AG09309 (cell line): ENCODE results near the gene TRDN.

ENCODE experiments used
- DNase-seq: peaks from one replicate; pipeline ENCODE4 v3.0.0-alpha.2; 2010; ENCODE audit warnings: low read depth
- H3K4me3 ChIP-seq: 2 replicates; pipeline ENCODE4 v1.5.1; 2011; ENCODE audit warnings: mild to moderate bottlenecking, low read depth, low read length, moderate library complexity; ENCODE audit not compliant: control insufficient read depth
- TF ChIP-seq, protein P1 (sequence below): IDR thresholded peaks from 2 replicates; pipeline ENCODE4 v1.5.1; 2011; ENCODE audit warnings: mild to moderate bottlenecking, low read depth, low read length, inconsistent platforms; ENCODE audit not compliant: insufficient read depth, control insufficient read depth; ENCODE audit errors: missing control alignments

Gene TRDN

DNA sequence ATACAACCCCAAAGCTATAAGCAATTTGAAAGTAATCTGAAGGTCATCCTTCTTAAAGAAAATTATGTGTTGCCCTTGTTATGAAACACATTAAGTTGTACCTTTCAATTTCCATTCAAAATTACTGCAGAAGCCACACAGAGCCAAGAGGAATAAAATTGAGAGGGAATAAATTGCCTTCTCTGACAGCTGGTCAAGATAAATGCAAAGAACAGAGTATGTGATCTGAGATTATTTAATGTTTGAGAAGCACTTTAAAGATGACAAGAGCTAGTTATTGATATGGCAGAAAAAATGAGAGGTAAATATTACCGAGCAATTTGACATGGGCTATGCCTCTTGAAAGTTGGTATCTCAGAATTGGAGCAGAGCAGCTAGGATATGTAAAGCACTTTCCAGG lies 61.6 kb downstream of the TRDN start:
- no peak overlapping the region for H3K4me3 ChIP-seq
- TF ChIP-seq, protein P1, sequence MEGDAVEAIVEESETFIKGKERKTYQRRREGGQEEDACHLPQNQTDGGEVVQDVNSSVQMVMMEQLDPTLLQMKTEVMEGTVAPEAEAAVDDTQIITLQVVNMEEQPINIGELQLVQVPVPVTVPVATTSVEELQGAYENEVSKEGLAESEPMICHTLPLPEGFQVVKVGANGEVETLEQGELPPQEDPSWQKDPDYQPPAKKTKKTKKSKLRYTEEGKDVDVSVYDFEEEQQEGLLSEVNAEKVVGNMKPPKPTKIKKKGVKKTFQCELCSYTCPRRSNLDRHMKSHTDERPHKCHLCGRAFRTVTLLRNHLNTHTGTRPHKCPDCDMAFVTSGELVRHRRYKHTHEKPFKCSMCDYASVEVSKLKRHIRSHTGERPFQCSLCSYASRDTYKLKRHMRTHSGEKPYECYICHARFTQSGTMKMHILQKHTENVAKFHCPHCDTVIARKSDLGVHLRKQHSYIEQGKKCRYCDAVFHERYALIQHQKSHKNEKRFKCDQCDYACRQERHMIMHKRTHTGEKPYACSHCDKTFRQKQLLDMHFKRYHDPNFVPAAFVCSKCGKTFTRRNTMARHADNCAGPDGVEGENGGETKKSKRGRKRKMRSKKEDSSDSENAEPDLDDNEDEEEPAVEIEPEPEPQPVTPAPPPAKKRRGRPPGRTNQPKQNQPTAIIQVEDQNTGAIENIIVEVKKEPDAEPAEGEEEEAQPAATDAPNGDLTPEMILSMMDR = no peak
- no peak for DNase-seq

GRCh38 chr6:123570813-123571684 lies 65.7 kb downstream of the TRDN start:
- TF ChIP-seq, protein P1 = no peak
- DNase-seq = no peak
- H3K4me3 ChIP-seq = no peak overlapping the region

DNA sequence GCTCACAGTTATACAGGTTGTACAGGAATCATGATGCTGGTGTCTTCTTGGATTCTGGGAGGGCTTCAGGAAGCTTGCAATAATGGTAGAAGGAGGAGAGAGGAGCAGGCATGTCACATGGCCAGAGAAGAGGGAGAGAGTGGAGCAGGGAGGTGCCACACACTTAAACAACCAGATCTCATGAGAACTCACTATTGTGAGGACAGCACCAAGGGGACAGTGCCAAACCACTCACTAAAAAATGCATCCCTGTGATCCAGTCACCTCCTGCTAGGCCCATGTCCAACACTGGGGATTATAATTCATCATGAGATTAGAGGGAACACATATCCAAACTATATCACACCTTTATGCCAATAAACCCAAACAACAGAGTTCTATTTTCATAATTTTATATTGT lies 67.2 kb downstream of the TRDN start:
- TF ChIP-seq, protein P1 = no peak
- DNase-seq = no peak
- no peak overlapping the region for H3K4me3 ChIP-seq

DNA sequence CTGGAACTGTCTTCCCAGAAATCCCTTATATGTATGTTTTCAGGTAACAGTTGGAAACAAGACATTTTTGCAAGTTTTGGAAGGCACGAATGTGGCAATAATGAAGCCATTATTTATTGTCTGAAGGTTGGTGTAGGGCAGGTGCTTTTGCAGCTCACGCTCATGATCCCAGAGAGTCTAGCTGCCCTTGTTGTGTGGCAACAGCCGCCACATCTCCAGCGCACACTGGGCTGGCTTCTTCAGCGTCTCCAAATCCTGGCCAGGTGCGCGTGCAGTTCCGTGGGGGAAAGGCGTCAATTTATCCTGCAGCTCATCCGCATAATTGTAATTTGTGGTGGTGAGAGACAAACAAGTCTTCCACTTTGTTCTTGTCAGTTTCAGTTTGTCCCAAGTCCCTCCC lies 71.2 kb downstream of the TRDN start:
- H3K4me3 ChIP-seq = no peak overlapping the region
- TF ChIP-seq, protein P1 = no peak
- no peak for DNase-seq

DNA sequence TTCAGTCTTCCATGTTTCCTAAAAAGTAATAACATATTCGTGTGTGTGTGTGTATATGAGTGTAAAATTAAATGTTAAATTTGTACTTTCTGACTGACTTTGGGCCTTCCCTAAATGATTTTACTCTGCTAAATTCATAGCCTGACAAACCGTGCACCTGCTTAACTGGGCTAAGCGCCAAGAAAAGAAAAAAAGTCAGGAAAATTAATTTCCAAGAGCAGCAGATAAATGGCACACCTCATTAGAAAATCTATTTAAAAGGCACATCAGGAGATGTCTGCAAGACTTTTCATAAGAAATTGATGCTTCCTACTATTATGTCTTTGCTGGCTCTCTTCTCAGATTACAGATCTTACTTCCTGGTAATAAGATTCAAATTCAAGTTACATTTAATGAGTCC lies 72.4 kb downstream of the TRDN start:
- DNase-seq = no peak
- H3K4me3 ChIP-seq = no peak overlapping the region
- TF ChIP-seq, protein P1 = no peak

DNA sequence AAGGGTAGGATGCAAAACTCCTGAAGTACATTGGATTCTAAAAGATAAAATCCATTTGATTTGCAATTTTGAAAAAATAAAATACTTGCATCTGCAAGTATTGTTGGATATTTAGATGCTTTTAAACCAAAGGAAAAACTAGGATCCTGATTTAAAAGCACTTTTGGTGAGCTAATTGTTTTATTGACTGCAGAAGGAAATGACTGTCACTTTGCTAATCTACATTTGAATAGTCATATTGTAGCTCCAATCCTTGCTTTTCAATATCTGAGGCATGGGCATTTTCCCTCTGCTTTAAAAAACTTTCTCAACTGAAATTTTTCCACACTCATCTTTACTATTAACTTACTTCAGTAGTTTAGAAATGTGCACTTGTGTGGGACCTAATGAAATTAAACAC lies 74.1 kb downstream of the TRDN start:
- no peak for DNase-seq
- H3K4me3 ChIP-seq = no peak overlapping the region
- TF ChIP-seq, protein P1 = no peak
